Stimulated activated naive CD4-positive, alpha-beta T cell treated with Interleukin-2 at 50 U/mL for 16 hours (primary cell): ENCODE data around the gene FANCC.

Experiments used
- DNase-seq: peaks from one replicate; lab custom pipeline; 2025; lab: John Stamatoyannopoulos, UW

Gene FANCC, protein sequence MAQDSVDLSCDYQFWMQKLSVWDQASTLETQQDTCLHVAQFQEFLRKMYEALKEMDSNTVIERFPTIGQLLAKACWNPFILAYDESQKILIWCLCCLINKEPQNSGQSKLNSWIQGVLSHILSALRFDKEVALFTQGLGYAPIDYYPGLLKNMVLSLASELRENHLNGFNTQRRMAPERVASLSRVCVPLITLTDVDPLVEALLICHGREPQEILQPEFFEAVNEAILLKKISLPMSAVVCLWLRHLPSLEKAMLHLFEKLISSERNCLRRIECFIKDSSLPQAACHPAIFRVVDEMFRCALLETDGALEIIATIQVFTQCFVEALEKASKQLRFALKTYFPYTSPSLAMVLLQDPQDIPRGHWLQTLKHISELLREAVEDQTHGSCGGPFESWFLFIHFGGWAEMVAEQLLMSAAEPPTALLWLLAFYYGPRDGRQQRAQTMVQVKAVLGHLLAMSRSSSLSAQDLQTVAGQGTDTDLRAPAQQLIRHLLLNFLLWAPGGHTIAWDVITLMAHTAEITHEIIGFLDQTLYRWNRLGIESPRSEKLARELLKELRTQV

GRCh38 chr9:95317119-95317892 is at the start of gene FANCC:
Gene FANCC, minus strand, starts transcription at chr9:95317709. Its CDS starts 68,418 bp downstream, at chr9:95249291.
- peak; percentile 83 for DNase-seq

GRCh38 chr9:95366731-95367325 is 49.3 kb upstream of the FANCC start:
- no peak for DNase-seq

- no peak for DNase-seq
Measured at GRCh38 chr9:95365766-95366165, 48.3 kb upstream of the FANCC start.

DNA sequence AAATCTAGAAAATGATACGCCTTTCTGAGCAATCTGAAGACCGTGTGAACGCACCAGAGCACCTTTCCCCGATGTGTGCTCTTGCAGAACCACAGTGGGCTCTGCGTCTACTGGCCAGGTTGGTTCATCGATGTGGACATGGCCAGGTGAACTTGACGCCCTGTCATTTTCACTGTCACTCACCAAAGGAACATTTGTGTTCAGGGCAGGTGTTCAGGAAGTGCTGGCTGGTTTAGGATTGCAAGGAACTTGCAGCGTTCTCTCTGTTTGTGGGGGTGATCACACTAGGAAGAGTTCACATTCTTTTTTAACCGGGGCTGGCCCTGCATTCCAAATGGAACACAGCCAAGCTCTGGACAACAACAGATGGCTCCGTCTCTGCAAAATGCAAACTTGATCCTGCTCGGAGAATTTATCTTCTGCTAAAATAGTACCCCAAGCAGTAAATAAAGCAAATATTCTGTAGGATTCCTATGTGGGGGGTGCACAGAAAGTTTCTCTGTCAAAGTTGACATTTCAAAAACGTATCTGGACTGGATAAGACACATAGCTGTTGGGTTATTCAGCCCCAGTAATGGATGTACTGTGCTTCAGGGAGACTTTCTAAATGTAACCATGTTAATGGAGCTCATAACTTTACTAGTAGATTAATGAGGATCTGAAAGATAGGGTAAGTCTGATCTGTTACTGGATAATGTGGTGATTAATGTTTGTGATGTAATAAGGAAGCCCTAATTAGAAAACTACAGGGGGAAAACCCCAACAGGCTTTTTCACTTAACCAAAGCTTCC is 45.7 kb upstream of the FANCC start:
- DNase-seq = no peak

DNA sequence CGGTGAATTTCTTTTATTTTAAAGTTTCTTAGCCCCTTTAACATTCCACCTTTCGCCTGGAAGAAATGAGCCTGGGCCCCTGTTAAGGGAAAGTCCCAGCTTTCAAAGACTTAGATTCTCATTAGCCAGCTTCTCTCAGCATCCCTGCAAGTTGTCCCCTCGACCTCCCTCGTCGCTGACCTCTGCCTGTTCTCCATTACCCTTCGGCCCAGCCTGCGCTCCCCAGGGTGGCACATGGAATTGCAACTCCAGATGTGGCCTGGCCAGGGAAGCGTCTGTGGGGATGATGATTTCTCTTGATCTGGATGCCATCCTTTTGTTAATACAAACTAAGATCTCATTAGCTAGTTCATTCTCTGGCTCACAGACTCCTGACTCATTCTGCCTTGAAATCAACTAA is 43.4 kb upstream of the FANCC start:
- no peak for DNase-seq

DNA sequence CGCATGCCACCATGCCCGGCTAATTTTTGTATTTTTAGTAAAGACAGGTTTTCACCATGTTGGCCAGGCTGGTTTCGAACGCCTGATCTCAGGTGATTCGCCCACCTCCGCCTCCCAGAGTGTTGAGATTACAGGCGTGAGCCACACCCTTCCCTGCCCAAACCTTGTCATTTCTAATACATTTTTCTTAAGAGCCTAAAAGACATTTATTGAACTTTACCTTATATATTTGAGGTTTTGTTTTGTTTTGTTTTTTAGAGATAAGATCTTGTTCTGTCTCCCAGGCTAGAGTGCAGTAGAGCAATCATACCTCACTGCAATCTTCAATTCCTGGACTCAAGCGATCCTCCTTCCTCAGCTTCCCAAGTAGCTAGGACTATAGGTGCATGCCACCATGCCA is 39.8 kb upstream of the FANCC start:
- no peak for DNase-seq

DNA sequence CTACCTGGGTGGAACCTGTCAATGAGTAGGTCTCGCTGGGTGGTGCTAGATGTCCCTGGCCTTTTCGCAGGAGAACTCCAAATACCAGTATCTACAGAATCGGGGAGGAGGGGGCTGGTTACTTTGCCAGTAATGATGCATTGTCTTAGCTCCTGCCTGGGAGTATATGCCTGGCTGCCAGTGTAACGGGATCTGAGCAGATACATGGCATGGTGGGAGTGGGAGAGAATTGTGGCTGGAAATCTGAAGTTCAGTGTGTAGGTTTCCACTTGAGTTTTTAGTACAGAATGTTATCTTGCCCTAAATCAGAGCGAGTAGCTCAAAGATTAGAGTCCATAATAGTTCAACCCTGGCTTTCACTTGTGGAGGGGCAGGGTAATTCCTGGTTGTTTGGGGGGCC is 38.0 kb upstream of the FANCC start:
- no peak for DNase-seq

DNA sequence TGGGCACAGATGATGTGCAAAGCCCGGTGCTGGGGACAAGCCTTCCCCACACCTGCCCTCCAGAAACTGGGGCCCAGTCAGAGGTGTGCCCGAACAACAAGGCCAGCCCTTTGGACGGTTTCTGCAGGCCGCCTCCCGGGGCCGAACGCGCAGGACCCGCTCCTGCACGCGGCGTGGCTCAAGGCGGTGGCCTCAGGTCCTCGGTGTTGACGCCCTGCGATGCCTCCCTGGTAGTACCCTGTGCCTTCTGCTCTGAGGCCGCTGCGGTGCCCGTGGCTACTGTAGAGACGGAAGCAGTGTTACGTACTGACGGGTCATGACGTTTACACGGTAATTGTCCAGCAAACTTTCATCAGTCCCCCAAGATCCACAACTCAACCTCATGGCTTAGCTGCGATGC is 33.5 kb upstream of the FANCC start:
- no peak for DNase-seq

DNA sequence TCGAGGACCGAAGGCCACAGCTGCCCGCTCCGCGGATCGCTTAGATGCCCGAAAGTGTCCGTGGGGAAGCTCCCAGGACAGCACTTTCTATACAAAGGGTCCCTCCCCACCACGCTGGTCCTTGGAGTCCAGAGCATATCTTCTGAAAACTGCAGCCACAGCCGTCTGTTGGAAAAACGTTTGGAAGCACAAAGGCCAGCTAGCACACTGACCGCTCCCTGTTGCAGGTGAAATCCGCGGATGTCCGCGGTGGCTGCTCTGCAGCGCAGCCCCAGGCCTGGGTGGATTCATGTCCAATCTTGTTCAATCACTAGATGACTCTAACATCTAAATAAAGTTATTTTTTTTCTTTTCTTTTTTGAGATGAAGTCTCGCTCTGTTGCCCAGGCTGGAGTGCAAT is 32.8 kb upstream of the FANCC start:
- DNase-seq = no peak

GRCh38 chr9:95349091-95350038 is 31.9 kb upstream of the FANCC start:
- no peak for DNase-seq

- no peak for DNase-seq
Measured at GRCh38 chr9:95346021-95346420, 28.5 kb upstream of the FANCC start.

- DNase-seq = no peak
Measured at GRCh38 chr9:95344735-95345325, 27.3 kb upstream of the FANCC start.

DNA sequence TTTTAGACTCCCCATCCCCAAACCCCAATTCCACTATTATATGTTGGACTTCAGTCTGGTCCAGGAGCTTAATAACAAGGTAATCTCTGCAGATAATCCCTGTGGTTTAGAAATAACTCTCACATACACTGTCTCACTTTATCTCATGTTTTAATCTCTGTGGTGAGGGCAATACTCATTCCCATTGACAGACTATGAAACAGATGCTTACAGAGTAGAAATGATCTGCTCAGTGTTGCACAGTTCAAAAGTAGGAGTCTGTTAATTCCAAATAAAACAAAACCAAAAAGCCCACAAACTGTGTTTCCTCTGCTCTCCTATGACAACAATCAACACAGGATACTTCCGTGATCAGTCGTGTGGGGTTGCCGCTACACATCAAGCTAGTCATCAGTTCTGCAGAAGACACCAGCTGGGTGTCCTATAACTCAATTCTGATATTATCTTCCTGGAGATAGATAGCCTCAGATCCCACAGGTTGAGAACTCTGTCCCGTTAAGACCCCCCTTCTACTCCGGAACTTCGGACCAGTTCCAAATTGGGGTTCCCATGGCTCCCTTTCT is 26.3 kb upstream of the FANCC start:
- DNase-seq = no peak

DNA sequence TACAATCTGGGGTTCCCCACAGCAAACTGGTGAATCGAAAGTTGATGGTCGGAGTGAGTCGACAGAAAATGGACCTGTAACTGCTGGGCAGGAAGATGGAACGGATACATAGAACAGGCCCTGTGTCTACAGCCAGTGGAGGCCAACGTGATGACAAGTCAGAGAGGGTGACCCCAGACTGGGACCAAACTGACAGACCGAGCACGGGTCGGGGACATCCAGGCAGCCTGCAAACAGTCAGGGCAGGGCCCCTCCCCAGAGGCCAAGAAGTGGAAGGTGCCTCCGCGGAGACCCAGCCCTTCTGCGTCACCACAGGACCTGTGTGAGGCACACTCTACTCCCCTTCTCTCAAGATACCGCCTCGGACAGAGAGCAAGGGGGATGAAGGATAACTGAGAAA is 25.1 kb upstream of the FANCC start:
- DNase-seq = no peak

GRCh38 chr9:95341293-95341962 is 23.9 kb upstream of the FANCC start:
- DNase-seq = no peak

DNA sequence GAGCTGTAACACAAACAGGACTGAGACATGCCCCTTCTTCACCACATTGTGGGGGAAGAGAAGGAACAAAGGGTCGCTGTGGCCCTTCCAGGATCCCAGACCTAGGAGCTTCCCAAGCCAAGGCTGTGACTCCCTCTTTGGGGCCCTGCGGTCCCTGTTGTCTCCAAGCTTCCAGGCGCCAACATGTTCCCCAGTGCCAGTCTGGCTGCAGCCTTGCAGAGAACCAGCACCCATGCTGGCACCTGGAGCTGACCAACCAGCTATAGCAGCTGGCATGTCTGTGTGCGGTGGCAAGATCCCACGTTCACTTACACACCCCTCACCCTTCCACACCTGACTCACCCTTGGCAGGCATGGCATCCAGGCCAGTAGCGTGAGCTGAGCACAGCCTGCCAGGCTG is 20.7 kb upstream of the FANCC start:
- no peak for DNase-seq

DNA sequence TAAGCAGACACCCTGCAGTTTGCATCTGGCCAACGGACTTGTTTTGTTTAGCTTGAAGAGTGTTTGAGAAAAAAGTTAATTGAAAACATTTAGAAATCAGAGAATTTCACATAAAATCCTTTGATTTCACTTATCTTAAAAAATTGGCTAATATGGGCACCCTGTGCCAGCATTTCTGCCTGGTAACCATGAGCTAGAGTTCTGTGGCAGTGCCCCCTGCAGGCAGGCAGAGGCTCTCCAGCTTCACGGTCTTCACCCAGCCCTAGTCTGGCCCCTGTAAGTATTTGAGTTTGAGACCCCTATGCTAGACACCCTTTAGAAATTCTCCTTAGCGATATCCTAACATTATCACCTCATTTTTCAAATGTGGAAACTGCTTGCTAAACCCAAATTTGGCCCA is 18.8 kb upstream of the FANCC start:
- no peak for DNase-seq

DNA sequence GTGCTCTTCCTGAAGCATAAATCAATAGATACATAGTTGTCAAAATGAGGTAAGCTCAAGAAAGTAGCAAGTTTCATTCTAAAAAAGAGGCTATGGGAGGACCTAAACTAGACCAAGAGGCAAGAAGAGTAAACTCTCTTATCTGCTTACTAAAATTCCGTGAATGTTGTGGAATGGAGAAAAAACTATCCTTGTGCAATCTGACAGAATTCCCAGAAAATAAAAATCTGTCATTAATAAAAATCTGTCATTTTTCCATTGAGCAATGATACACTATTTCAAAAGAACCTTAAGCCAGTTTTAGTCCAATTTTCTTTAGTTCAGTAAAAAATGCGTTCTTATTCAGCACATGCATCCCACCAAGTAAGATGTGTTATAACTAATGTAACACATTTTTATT is 15.9 kb upstream of the FANCC start:
- no peak for DNase-seq

DNA sequence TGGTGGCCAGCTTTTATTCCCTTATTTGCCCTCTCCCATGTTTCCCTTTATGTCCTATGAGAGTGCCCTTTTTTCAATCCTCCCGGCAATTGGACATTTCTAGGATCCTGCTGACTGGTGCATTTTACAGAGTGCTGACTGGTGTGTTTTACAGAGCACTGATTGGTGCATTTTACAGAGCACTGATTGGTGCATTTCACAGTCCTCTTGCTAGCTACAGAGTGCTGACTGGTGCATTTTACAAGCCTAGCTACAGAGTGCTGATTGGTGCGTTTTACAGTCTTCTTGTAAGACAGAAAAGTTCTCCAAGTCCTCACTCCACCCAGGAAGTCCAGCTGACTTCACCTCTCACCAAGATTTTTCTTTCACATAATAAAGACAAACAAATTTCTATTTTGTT is 15.4 kb upstream of the FANCC start:
- DNase-seq = no peak
